Measurements from ENCODE around the gene ZMAT5.

ZMAT5 gene

GRCh38 chr22:29748248-29748893, 18.4 kb downstream of the ZMAT5 start:
- ATAC-seq (ENCODE audit: low read depth) (peak; percentile 32; the same call in 2 of the 3 replicates), DNase-seq (ENCODE audit: low spot score) (no peak)
- Histone ChIP-seq H3K9me3 (ENCODE audit: severe bottlenecking) (no peaks in the 10 kb centered on the region), H3K36me3 (ENCODE audit: low read depth) (no peaks in the 10 kb centered on the region), H3K4me1 (ENCODE audit: insufficient read depth, poor library complexity, severe bottlenecking) (peaks cover 11% of the 10 kb centered on the region), H3K4me3 (ENCODE audit: severe bottlenecking) (no peak overlapping the region), H3K27ac (ENCODE audit: poor library complexity, severe bottlenecking) (no peak overlapping the region), H3K27me3 (ENCODE audit: insufficient read depth, poor library complexity, severe bottlenecking) (no peaks in the 10 kb centered on the region)
- no peak for TF ChIP-seq CTCF (IDR thresholded peaks at IDR 0.05; ENCODE audit: poor library complexity, severe bottlenecking)

GRCh38 chr22:29747832-29748231, 19.0 kb downstream of the ZMAT5 start:
- Histone ChIP-seq H3K9me3 (ENCODE audit: severe bottlenecking) (no peaks in the 10 kb centered on the region), H3K4me3 (ENCODE audit: severe bottlenecking) (no peak overlapping the region), H3K4me1 (ENCODE audit: insufficient read depth, poor library complexity, severe bottlenecking) (peaks cover 11% of the 10 kb centered on the region), H3K27ac (ENCODE audit: poor library complexity, severe bottlenecking) (no peak overlapping the region), H3K27me3 (ENCODE audit: insufficient read depth, poor library complexity, severe bottlenecking) (no peaks in the 10 kb centered on the region), H3K36me3 (ENCODE audit: low read depth) (no peaks in the 10 kb centered on the region)
- no peak for TF ChIP-seq CTCF (IDR thresholded peaks at IDR 0.05; ENCODE audit: poor library complexity, severe bottlenecking)
- DNase-seq (ENCODE audit: low spot score): no peak
- ATAC-seq (ENCODE audit: low read depth): no peak

- peak; percentile 89 for DNase-seq (ENCODE audit: low spot score)
- H3K36me3 ChIP-seq (ENCODE audit: low read depth): 0 out of 2 replicates have a peak, but pooled peaks cover 3% of the 10 kb centered on the region
- H3K4me3 ChIP-seq (ENCODE audit: severe bottlenecking): no peak overlapping the region
- ATAC-seq (ENCODE audit: low read depth): peak; percentile 91
- no peaks in the 10 kb centered on the region for H3K27me3 ChIP-seq (ENCODE audit: insufficient read depth, poor library complexity, severe bottlenecking)
- peak overlapping the region; percentile 63 for H3K27ac ChIP-seq (ENCODE audit: poor library complexity, severe bottlenecking)
- H3K4me1 ChIP-seq (ENCODE audit: insufficient read depth, poor library complexity, severe bottlenecking): peaks cover 11% of the 10 kb centered on the region
- no peak for TF ChIP-seq CTCF (IDR thresholded peaks at IDR 0.05; ENCODE audit: poor library complexity, severe bottlenecking)
- H3K9me3 ChIP-seq (ENCODE audit: severe bottlenecking): no peaks in the 10 kb centered on the region
Measured at GRCh38 chr22:29744902-29745301, 21.9 kb downstream of the ZMAT5 start.

GRCh38 chr22:29742326-29742725, 24.5 kb downstream of the ZMAT5 start:
- Histone ChIP-seq H3K27ac (ENCODE audit: poor library complexity, severe bottlenecking) (no peak overlapping the region), H3K9me3 (ENCODE audit: severe bottlenecking) (no peaks in the 10 kb centered on the region), H3K27me3 (ENCODE audit: insufficient read depth, poor library complexity, severe bottlenecking) (no peaks in the 10 kb centered on the region), H3K4me1 (ENCODE audit: insufficient read depth, poor library complexity, severe bottlenecking) (peaks cover 11% of the 10 kb centered on the region), H3K36me3 (ENCODE audit: low read depth) (0 out of 2 replicates have a peak, but pooled peaks cover 3% of the 10 kb centered on the region), H3K4me3 (ENCODE audit: severe bottlenecking) (no peak overlapping the region)
- ATAC-seq (ENCODE audit: low read depth) (no peak), DNase-seq (ENCODE audit: low spot score) (no peak)
- TF ChIP-seq CTCF (IDR thresholded peaks at IDR 0.05; ENCODE audit: poor library complexity, severe bottlenecking): no peak

- Histone ChIP-seq H3K27ac (ENCODE audit: poor library complexity, severe bottlenecking) (no peak overlapping the region), H3K27me3 (ENCODE audit: insufficient read depth, poor library complexity, severe bottlenecking) (no peaks in the 10 kb centered on the region), H3K36me3 (ENCODE audit: low read depth) (0 out of 2 replicates have a peak, but pooled peaks cover 3% of the 10 kb centered on the region), H3K9me3 (ENCODE audit: severe bottlenecking) (no peaks in the 10 kb centered on the region), H3K4me1 (ENCODE audit: insufficient read depth, poor library complexity, severe bottlenecking) (peaks cover 11% of the 10 kb centered on the region), H3K4me3 (ENCODE audit: severe bottlenecking) (no peak overlapping the region)
- DNase-seq (ENCODE audit: low spot score) (no peak), ATAC-seq (ENCODE audit: low read depth) (no peak)
- TF ChIP-seq CTCF (IDR thresholded peaks at IDR 0.05; ENCODE audit: poor library complexity, severe bottlenecking): no peak
Measured at GRCh38 chr22:29741926-29742325, 24.9 kb downstream of the ZMAT5 start.
